ENCODE measurements around the gene SERPINA12. TPM values are rescaled to one million over a fixed set of nuclear protein-coding genes. Genes with fewer than 3 reads are reported as not detected.

The SERPINA12 gene
- total RNA-seq, 1 donor from 2014 or later = not detected

GRCh38 chr14:94541234-94541975 is 32.1 kb upstream of the SERPINA12 start:
- no peaks in the 10 kb centered on the region for H3K4me1 Mint-ChIP-seq
- TF ChIP-seq, protein P1, sequence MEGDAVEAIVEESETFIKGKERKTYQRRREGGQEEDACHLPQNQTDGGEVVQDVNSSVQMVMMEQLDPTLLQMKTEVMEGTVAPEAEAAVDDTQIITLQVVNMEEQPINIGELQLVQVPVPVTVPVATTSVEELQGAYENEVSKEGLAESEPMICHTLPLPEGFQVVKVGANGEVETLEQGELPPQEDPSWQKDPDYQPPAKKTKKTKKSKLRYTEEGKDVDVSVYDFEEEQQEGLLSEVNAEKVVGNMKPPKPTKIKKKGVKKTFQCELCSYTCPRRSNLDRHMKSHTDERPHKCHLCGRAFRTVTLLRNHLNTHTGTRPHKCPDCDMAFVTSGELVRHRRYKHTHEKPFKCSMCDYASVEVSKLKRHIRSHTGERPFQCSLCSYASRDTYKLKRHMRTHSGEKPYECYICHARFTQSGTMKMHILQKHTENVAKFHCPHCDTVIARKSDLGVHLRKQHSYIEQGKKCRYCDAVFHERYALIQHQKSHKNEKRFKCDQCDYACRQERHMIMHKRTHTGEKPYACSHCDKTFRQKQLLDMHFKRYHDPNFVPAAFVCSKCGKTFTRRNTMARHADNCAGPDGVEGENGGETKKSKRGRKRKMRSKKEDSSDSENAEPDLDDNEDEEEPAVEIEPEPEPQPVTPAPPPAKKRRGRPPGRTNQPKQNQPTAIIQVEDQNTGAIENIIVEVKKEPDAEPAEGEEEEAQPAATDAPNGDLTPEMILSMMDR (IDR thresholded peaks at IDR 0.05) = no peak
- POLR2A ChIA-PET = no interaction called here
- no peak overlapping the region for H3K4me3 Mint-ChIP-seq
- CTCF ChIA-PET = no interaction called here
- H3K27ac Mint-ChIP-seq = no peak overlapping the region
- no peaks in the 10 kb centered on the region for H3K36me3 Mint-ChIP-seq (ENCODE audit: low read depth)
- no peaks in the 10 kb centered on the region for H3K9me3 Mint-ChIP-seq
- DNase-seq (no peak), ATAC-seq (ENCODE audit: low read depth) (no peak)
- H3K27me3 Mint-ChIP-seq = peaks cover 7% of the 10 kb centered on the region
- intact Hi-C loops (cut with micrococcal nuclease) = no loop called here

DNA sequence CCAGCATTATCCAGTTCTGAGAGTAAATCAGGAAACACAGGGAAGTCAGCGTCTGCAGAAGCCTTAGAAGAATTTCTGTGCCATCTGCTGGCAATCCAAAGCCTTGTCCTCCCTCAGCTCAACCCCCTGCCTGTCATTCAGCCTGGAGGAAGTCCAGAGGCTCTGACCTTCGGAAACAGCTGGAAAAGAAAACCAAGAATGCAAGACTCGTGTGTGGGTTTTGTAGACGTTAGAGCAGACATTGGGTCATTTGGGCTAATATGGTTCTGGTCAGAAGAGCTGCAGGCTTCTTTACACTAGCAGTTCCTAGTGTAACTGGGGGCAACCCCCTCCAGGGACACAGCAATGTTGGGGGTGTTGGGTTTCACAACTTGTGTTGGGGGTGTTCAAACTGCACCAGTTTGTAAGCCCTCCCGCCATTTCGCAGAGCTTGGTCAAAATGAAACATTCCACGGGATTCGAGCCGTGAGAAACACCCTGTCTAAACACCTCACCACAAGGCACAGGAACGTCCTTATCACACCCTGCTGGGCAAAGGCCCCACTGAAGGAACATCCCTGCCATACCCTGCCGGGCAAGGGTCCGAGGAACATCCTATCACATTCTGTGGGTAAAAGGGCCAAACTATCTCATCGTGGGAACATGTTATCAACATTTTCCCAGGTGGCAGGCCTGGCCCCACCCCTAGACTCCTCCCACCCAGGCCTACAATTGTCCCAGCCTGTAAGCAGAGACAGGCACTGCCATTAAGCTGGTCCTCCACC is 30.9 kb upstream of the SERPINA12 start:
- no peak for DNase-seq
- no peak for ATAC-seq (ENCODE audit: low read depth)
- Mint-ChIP-seq H3K27ac (no peak overlapping the region), H3K27me3 (peaks cover 7% of the 10 kb centered on the region), H3K4me1 (no peaks in the 10 kb centered on the region), H3K36me3 (ENCODE audit: low read depth) (no peaks in the 10 kb centered on the region), H3K9me3 (no peaks in the 10 kb centered on the region), H3K4me3 (no peak overlapping the region)
- intact Hi-C loops (cut with micrococcal nuclease) = no loop called here
- TF ChIP-seq, protein P1 (IDR thresholded peaks at IDR 0.05) = no peak
- ChIA-PET POLR2A (no interaction called here), CTCF (interaction anchor here (2.0 kb wide), 1 partner anchor 9 kb away, joined by 5 read pairs; no protein-coding TSS in a partner anchor)

GRCh38 chr14:94539181-94539580 is 29.9 kb upstream of the SERPINA12 start:
- ChIA-PET POLR2A (no interaction called here), CTCF (interaction anchor here (2.0 kb wide), 1 partner anchor 10 kb away, joined by 5 read pairs; no protein-coding TSS in a partner anchor)
- Mint-ChIP-seq H3K27ac (no peak overlapping the region), H3K9me3 (no peaks in the 10 kb centered on the region), H3K27me3 (peaks cover 7% of the 10 kb centered on the region), H3K4me3 (no peak overlapping the region), H3K4me1 (no peaks in the 10 kb centered on the region), H3K36me3 (ENCODE audit: low read depth) (no peaks in the 10 kb centered on the region)
- DNase-seq = no peak
- no peak for ATAC-seq (ENCODE audit: low read depth)
- intact Hi-C loops (cut with micrococcal nuclease) = no loop called here
- TF ChIP-seq, protein P1 (IDR thresholded peaks at IDR 0.05) = no peak

- no peak overlapping the region for H3K27ac Mint-ChIP-seq
- H3K4me3 Mint-ChIP-seq = no peak overlapping the region
- intact Hi-C loops (cut with micrococcal nuclease) = no loop called here
- no peak for DNase-seq
- TF ChIP-seq, protein P1 (IDR thresholded peaks at IDR 0.05) = no peak
- ChIA-PET POLR2A (no interaction called here), CTCF (interaction anchor here (2.0 kb wide), 1 partner anchor 11 kb away, joined by 5 read pairs; no protein-coding TSS in a partner anchor)
- H3K4me1 Mint-ChIP-seq = no peaks in the 10 kb centered on the region
- peaks cover 2% of the 10 kb centered on the region for H3K9me3 Mint-ChIP-seq
- peaks cover 5% of the 10 kb centered on the region for H3K27me3 Mint-ChIP-seq
- no peaks in the 10 kb centered on the region for H3K36me3 Mint-ChIP-seq (ENCODE audit: low read depth)
- ATAC-seq (ENCODE audit: low read depth) = no peak
Measured at GRCh38 chr14:94538070-94538740, 28.9 kb upstream of the SERPINA12 start.

DNA sequence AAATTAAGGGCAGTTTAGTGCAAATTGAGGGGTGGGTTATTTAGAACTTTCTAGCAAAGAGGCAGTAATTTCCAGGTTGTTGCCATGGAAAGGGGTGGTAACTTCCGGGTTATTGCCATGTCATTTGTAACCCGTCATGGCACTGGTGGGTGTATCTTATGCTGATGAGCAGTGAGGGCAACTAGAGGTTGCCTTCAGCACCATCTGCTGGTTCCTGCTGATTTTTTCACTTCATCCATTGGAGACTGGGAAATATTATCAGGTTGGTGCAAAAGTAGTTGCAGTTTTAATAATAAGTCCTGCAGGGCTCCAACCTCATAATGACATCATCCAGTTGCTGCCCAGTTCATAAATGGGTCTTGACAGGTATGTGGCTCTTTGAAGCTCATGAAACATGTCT is 27.6 kb upstream of the SERPINA12 start:
- Mint-ChIP-seq H3K9me3 (peaks cover 2% of the 10 kb centered on the region), H3K4me1 (no peaks in the 10 kb centered on the region), H3K4me3 (no peak overlapping the region), H3K27me3 (peaks cover 5% of the 10 kb centered on the region), H3K27ac (no peak overlapping the region), H3K36me3 (ENCODE audit: low read depth) (no peaks in the 10 kb centered on the region)
- DNase-seq (no peak), ATAC-seq (ENCODE audit: low read depth) (no peak)
- intact Hi-C loops (cut with micrococcal nuclease) = no loop called here
- POLR2A ChIA-PET = no interaction called here
- TF ChIP-seq, protein P1 (IDR thresholded peaks at IDR 0.05) = no peak
- CTCF ChIA-PET = no interaction called here
